Measurements from ENCODE around the gene MTPN. TPM values are rescaled to one million over a fixed set of nuclear protein-coding genes. Genes with fewer than 3 reads are reported as not detected.

MTPN gene
- total and polyA plus RNA-seq, 9 donors: 54.0 to 115 (median 83.8) TPM

- intact Hi-C loops (cut with DNase I): no loop called here
- 79 to 92% (median 83%) methylated on average over 3 of the region's 3 CpGs for WGBS, 3 donors
These were observed 72.9 kb downstream of the MTPN start for GRCh38 chr7:135904282-135904681.

DNA sequence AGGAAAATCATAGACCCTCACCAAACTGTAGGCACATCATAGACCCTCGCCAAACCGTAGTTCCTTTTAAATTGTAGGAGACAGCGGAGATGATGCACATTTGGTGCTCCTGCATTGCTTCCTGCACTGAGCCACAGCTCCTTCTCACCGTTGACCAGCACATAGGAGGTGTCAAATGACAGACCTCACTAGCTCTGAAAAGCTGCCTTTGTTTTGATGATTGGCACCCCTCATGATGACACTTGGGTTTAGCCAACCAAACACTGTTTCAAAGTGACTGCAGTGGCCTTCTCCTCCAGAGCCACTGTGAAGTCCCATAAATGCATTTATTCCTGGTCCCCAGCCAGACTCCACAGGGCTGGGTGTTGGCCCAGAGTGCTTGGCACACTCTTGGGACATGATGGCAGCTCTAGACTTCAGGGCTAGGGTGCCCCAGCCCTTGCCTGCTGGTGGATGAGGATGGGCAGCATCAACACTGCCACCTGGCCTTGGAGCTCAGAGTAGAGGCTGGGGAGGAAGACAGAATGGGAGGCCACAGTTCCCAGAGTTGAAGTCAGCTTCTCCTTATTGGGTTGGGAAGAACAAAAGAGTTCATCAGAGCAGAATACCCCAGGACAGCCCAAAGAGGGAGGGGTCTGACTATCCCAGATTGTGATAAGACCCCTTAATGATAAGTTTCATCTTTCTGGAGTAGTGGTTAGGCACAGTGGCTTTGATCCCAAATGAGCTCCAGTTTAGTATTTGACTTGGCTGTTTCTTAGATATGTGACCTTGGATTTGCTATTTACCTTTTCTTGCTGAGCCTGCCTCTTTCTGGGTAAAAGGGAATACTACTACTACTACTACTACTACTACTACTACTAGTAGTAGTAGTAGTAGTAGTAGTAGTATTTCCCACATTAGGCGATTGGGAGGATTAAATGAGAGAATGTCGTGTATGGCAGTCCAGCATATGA, 75.3 kb downstream of the MTPN start:
- no peaks in the 10 kb centered on the region for H3K36me3 ChIP-seq
- no peak for DNase-seq
- WGBS, 3 donors: 84 to 91% (median 89%) methylated on average over 6 of the region's 6 CpGs
- no peaks in the 10 kb centered on the region for H3K27me3 ChIP-seq
- H3K27ac ChIP-seq: no peak overlapping the region
- H3K4me1 ChIP-seq (ENCODE audit: insufficient read depth): no peaks in the 10 kb centered on the region
- intact Hi-C loops (cut with DNase I): no loop called here
- no peaks in the 10 kb centered on the region for H3K9me3 ChIP-seq
- no peak overlapping the region for H3K4me3 ChIP-seq
- no peak for TF ChIP-seq POLR2A (IDR thresholded peaks at IDR 0.05)
- TF ChIP-seq CTCF (IDR thresholded peaks at IDR 0.05): no peak
- no peak for TF ChIP-seq EP300 (IDR thresholded peaks at IDR 0.05)

More at GRCh38 chr7:135904282-135904681, 72.9 kb downstream of the MTPN start:
- Histone ChIP-seq H3K4me3 (no peak overlapping the region), H3K36me3 (no peaks in the 10 kb centered on the region), H3K27me3 (no peaks in the 10 kb centered on the region), H3K9me3 (no peaks in the 10 kb centered on the region), H3K4me1 (ENCODE audit: insufficient read depth) (no peaks in the 10 kb centered on the region), H3K27ac (no peak overlapping the region)
- no peak for DNase-seq
- no peak for TF ChIP-seq POLR2A (IDR thresholded peaks at IDR 0.05)
- TF ChIP-seq EP300 (IDR thresholded peaks at IDR 0.05): no peak
- no peak for TF ChIP-seq CTCF (IDR thresholded peaks at IDR 0.05)

DNA sequence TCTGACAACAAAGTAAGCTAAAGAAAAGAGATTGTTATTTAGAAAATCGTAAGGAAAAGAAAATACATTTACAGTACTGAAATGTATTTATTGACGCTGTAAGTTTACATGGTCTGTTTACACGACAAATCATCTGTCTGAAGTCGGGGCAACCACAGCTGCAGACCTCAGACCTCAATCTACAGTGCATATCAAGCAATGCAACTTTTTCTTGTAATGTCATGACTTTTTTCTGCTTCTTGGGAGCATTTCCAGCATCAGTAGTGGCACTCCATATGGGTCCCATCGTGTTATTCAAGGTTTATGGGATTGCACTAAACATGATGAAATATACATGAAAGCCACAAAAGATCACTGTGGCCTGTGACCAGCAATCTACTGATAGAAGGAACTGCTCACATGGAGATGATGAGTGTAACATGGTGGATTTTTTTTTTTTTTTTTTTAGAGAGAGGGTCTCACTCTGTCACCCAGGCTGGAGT, 77.1 kb downstream of the MTPN start:
- H3K4me1 ChIP-seq (ENCODE audit: insufficient read depth): no peaks in the 10 kb centered on the region
- intact Hi-C loops (cut with DNase I): no loop called here
- WGBS, 3 donors: 76 to 80% (median 79%) methylated on average over 5 of the region's 5 CpGs
- DNase-seq: no peak
- no peaks in the 10 kb centered on the region for H3K9me3 ChIP-seq
- no peaks in the 10 kb centered on the region for H3K36me3 ChIP-seq
- H3K27me3 ChIP-seq: no peaks in the 10 kb centered on the region
- no peak overlapping the region for H3K27ac ChIP-seq
- TF ChIP-seq POLR2A (IDR thresholded peaks at IDR 0.05) (no peak), EP300 (IDR thresholded peaks at IDR 0.05) (no peak), CTCF (IDR thresholded peaks at IDR 0.05) (no peak)
- no peak overlapping the region for H3K4me3 ChIP-seq

- no peaks in the 10 kb centered on the region for H3K4me1 ChIP-seq (ENCODE audit: insufficient read depth)
- H3K4me3 ChIP-seq: no peak overlapping the region
- DNase-seq: no peak
- intact Hi-C loops (cut with DNase I): no loop called here
- H3K27me3 ChIP-seq: no peaks in the 10 kb centered on the region
- WGBS, 3 donors: 59 to 75% (median 64%) methylated on average over 6 of the region's 6 CpGs
- no peaks in the 10 kb centered on the region for H3K9me3 ChIP-seq
- no peak for TF ChIP-seq POLR2A (IDR thresholded peaks at IDR 0.05)
- no peak for TF ChIP-seq EP300 (IDR thresholded peaks at IDR 0.05)
- no peak for TF ChIP-seq CTCF (IDR thresholded peaks at IDR 0.05)
- H3K36me3 ChIP-seq: no peaks in the 10 kb centered on the region
- no peak overlapping the region for H3K27ac ChIP-seq
These were observed 77.6 kb downstream of the MTPN start for GRCh38 chr7:135899458-135900064.

All from ovary (tissue), 9 donors.